ENCODE measurements around the gene GALNT11.
"Not testable (repeated sequence)": the region's sequence is repeated elsewhere in the genome, so short reads cannot be mapped to it uniquely, and the experiment has no call there.

The GALNT11 gene

DNA sequence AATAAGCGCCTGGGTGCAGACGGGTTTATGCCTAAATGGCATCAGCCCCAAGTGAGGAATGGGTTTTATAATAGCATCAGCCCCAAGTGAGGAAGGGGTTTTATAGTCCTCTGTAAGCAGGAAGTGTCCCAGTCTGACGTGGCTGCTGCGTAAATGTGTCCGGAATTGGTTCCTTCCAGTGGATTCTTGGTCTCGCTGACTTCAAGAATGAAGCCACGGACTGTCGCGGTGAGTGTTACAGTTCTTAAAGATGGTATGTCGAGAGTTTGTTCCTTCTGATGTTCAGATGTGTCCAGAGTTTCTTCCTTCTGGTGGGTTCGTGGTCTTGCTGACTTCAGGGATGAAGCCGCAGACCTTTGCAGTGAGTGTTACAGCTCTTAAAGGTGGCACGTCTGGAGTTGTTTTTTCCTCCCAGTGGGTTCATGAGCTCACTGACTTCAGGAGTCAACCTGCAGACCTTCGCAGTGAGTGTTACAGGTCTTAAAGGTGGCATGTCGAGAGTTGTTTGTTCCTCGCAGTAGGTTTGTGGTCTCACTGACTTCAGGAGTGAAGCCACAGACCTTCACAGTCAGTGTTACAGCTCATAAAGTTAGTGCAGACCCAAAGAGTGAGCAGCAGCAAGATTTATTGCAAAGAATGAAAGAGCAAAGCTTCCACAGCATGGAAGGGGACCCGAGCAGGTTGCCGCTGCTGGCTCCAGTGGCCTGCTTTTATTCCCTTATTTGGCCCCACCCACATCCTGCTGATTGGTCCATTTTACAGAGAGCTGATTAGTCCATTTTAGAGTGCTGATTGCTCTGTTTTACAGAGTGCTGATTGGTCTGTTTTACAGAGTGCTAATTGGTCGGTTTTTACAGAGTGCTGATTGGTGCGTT, 2.3 kb downstream of the GALNT11 start:
- DNase-seq (ENCODE audit: low spot score), result not testable (repeated sequence)

DNA sequence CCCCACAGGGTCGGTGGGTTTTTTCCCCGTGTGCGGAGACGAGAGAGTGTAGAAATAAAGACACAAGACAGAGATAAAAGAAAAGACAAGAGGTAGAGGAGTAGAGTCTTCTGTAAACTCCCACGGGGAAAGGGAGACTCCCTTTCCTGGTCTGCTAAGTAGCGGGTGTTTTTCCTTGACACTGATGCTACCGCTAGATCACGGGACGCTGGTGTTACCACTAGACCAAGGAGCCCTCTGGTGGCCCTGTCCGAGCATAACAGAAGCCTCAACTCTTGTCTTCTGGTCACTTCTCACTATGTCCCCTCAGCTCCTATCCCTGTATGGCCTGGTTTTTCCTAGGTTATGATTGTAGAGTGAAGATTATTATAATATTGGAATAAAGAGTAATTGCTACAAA, 4.6 kb downstream of the GALNT11 start:
- peak; percentile 40 for DNase-seq (ENCODE audit: low spot score)

DNA sequence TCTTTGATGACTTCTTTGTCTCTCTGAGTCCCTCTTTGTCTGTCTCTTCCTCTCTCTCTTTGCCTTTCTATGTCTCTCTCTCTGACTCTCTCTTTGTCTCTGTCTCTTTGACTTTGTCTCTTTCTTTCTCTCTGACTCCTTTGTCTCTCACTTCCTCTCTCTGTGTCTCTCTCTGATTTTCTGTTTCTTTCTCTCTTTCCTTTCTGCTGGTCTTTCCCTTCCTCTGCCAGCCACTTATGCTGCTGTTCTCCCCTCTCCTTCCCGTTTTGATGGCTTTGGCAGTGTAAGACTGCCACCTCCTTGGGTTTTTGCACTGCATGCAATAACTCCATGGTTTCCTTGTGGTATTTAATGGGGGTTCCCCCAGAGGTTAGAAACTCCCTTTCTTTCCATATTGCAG, 5.2 kb downstream of the GALNT11 start:
- not testable (repeated sequence) for DNase-seq (ENCODE audit: low spot score)

DNA sequence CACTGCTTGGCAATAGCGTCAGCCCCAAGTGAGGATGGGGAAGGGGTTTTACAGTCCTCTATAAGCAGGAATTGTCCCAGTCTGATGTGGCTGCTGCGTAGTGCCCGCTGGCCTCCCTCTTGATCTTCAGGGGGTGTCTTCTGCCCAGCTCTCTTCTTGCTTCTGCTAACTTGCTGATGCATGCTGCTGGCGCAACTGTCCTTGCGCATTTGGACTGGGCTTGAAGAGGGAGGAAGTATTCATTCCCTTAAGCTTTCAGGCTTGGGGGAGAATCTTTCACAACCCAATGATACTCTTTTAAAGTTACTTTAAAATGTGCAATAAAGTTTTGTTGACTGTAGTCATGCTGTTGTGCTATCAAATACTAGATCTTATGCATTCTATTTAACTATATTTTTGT, 10.3 kb downstream of the GALNT11 start:
- DNase-seq (ENCODE audit: low spot score), result no peak

DNA sequence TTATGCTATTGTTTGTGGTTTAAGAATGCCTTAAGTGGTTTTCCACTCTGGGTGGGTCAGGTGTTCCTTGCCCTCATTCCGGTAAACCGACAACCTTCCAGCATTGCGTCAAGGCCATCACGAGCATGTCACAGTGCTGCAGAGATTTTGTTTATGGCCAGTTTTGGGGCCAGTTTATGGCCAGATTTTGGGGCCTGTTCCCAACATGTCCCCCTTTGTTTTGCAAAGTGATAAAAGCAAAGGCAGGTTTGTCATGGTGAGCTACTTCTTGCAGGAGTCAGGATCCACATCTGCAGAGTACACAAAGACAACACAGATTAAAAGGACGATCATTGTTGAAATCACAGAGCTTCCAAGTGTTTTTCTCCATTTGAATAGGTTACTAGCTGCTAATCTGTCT, 12.9 kb downstream of the GALNT11 start:
- DNase-seq (ENCODE audit: low spot score), result not testable (repeated sequence)

DNA sequence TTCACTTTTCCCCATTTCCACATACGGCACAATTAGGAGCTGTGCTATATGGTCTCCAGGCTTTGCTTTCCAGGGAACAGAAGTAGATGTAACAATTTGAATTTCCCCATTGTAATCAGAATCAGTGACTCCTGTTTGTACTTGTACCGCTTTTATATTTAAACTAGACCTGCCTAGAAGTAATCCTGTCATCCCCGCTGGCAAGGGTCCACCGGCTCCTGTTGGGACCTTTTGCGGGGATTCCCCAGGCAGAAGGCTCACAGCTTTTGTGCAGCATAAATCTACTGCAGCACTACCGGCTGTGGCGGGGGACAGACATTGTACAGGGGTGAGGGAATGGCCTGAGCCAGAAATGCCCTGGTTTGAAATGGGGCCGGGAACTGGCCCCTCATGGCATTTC, 17.6 kb downstream of the GALNT11 start:
- DNase-seq (ENCODE audit: low spot score), result peak; percentile 39

DNA sequence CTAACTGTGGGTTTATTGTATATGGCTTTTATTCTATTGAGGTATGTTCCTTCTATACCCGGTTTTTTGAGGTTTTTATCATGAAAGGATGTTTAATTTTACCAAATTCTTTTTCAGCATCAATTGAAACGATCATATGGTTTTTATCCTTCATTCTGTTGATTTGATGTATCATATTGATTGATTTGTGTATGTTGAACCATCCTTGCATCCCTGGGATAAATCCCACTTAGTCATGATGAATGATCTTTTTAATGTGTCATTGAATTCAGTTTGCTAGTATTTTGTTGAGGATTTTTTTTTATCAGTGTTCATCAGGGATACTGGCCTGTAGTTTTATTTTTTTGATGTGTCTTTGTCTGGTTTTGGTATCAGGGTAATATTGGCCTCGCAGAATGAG, 19.4 kb downstream of the GALNT11 start:
- not testable (repeated sequence) for DNase-seq (ENCODE audit: low spot score)

DNA sequence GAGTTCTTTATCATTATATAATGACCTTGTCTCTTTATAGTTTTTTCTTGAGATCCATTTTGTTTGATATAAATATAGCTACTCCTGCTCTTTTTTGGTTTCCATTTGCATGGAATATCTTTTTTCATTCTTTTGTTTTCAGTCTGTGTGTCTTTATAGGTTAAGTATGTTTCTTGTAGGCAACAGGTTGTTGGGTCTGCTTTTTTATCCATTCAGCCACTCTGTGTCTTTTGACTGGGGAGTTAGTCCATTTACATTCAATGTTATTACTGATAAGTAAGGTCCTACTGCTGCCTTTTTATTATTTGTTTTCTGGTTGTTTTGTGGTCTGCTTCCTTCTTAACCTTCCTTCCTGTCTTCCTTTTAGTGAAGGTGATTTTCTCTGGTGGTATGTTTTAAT, 21.1 kb downstream of the GALNT11 start:
- DNase-seq (ENCODE audit: low spot score), result no peak

DNA sequence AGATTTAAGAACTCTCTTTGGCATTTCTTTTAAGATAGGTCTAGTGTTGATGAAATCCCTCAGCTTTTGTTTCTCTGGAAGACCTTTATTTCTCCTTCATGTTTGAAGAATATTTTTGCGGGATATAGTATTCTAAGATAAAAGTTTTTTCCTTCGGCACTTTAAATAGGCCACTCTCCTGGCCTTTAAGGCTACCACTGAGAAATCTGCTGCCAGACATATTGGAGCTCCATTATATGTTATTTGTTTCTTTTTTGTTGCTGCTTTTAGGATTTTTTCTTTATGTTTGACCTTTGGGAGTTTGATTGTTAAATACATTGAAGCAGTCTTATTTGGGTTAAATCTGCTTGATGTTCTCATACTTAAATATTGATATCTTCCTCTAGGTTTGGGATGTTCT, 22.6 kb downstream of the GALNT11 start:
- DNase-seq (ENCODE audit: low spot score), result no peak

DNA sequence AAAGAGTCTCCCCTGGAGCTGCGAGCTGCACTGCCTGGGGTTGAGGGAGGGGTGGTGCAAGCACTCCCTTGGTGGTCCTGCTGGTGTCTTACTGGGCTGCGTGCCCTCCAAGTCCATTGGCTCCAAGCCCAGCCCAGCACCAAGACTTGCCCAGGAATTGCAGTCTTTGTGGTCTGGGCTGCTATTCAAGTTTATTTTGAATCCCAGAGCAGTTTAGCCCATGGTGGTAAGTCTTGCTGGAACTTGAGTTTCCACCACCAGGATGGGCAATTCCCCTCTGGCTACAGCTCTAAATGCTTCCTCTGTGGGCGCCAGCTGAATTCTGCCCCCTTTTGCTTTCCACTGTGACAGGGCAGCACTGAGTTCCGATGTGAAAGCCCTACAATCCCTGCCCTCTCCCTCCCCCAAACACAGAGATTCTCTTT, 25.1 kb downstream of the GALNT11 start:
- DNase-seq (ENCODE audit: low spot score), result no peak

DNA sequence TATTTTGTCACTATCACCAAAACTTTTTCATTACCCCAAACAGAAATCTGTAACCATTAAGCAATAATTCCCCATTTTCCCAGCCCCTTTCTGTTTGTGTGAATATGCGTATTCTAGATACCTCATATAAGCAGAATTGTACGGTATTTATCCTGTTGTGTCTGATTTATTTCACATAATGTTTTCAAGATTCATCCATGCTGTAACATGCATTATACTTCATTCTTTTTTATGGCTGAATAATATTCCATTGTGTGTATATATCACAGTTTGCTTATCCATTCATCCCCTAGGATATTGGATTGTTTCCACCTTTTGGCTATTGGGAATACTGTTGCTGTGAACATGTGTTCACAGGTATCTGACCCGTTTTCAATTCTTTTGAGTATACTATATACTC, 26.5 kb downstream of the GALNT11 start:
- no peak for DNase-seq (ENCODE audit: low spot score)

DNA sequence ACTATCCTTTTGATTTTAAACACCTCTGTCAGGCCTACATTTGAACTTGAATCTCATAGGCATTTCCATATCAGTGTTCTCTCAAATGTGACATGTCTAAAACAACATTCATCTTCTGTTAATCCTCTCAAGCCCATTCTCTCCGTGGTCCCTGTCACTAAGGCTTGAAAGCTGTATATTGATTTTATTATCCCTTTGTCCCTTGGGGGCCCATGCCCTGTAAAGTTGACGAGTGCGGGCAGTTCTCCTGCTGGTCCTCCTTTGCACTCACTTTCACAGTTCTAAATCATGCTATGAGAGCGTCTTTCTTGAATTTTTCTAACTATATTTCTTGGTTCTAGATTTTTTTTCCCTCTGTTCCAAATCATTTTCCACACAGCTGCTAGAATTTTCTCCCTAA, 27.3 kb downstream of the GALNT11 start:
- no peak for DNase-seq (ENCODE audit: low spot score)

DNA sequence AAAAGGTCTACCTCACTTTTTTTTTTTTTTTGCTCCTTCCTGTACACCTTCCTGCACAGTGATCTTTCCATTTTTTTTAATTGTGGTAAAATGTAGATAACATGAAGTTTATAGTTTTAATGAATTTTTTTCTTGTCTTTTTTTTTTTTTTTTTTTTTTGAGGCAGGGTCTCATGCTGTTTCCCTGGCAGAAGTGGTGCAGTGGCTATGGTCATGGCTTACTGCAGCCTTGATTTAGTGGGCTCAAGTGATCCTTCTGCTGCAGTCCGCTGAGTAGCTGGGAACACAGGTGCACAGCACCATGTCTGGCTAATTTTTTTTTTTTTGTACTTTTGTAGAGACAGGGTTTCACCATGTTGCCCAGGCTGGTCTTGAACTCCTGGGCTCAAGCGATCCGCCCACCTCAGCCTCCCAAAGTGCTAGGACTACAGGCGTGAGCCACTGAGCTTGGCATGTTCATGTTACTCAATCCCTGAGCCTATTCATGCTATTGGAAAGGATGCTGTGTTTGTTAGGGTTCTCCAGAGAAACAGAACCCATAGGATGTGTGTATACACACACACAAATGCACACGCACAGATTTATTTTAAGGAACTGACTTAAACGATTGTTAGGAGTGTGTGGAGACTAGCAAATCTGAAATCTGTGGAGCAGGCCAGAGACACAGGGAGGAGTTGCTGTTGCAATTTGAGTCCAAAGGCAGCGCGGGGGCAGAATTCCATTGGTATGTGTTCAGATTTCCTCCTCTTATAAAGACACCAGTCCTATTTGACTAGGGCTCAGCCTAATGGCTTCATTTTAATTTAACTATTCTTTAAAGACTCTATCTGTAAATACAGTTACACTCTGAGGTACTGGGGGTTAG, 29.1 kb downstream of the GALNT11 start:
- DNase-seq (ENCODE audit: low spot score), result peak; percentile 9

DNA sequence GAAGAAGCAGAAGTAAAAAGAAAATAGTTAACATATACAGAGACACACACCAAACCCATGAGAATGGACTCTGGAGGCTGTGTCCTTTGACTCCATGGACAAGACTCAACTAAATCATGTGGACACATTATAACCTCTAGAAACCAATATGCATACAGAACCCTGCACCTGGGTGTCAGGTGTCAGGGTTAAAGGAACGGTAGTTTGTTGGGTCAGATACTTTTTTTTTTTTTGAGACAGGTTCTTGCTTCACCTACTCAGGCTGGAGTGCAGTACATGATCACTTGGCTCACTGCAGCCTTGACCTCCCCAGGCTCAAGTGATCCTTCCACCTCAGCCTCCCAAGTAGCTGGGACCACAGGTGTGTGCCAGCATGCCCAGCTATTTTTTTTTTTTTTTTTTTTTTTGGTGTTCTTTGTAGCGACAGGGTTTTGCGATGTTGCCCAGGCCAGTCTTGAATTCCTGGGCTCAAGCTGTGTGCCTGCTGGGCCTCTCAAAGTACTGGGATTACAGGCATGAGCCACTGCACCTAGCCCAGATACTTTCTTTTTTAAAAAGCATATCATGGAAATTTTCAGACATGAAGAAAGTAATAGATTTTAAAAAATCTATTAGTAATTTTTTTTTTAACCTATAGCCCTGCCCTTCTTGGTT, 31.3 kb downstream of the GALNT11 start:
- no peak for DNase-seq (ENCODE audit: low spot score)

DNA sequence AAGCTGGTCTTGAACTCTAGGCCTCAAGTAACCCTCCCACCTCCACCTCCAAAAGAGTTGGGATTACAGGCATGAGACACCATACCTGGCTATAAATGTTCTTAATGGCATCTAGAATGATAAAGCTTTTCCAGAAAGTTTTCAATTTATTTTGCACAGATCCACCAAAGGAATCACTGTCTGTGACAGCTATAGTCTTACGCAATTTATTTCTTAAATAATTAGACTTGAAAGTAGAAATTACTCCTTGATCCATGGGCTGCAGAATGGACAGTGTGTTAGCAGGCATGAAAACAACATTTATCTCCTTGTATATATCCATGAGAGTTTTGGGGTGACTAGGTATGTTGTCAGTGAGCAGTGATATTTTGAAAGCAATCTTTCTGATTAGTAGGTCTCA, 33.8 kb downstream of the GALNT11 start:
- DNase-seq (ENCODE audit: low spot score), result no peak

DNA sequence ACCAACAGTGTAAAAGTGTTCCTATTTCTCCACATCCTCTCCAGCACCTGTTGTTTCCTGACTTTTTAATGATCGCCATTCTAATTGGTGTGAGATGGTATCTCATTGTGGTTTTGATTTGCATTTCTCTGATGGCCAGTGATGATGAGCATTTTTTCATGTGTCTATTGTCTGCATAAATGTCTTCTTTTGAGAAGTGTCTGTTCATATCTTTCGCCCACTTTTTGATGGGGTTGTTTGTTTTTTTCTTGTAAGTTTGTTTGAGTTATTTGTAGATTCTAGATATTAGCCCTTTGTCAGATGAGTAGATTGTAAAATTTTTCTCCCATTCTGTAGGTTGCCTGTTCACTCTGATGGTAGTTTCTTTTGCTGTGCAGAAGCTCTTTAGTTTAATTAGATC, 35.6 kb downstream of the GALNT11 start:
- not testable (repeated sequence) for DNase-seq (ENCODE audit: low spot score)

DNA sequence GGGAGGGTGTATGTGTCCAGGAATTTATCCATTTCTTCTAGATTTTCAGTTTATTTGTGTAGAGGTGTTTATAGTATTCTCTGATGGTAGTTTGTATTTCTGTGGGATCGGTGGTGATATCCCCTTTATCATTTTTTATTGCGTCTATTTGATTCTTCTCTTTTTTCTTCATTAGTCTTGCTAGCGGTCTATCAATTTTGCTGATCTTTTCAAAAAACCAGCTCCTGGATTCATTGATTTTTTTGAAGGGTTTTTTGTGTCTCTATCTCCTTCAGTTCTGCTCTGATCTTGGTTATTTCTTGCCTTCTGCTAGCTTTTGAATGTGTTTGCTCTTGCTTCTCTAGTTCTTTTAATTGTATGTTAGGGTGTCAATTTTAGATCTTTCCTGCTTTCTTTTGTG, 37.7 kb downstream of the GALNT11 start:
- DNase-seq (ENCODE audit: low spot score), result not testable (repeated sequence)

DNA sequence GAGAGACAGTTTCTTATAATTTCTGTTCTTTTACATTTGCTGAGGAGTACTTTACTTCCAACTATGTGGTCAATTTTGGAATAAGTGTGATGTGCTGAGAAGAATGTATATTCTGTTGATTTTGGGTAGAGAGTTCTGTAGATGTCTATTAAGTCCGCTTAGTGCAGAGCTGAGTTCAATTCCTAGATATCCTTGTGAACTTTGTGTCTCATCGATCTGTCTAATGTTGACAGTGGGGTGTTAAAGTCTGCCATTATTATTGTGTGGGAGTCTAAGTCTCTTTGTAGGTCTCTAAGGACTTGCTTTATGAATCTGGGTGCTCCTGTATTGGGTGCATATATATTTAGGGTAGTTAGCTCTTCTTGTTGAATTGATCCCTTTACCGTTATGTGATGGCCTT, 38.3 kb downstream of the GALNT11 start:
- DNase-seq (ENCODE audit: low spot score), result not testable (repeated sequence)

DNA sequence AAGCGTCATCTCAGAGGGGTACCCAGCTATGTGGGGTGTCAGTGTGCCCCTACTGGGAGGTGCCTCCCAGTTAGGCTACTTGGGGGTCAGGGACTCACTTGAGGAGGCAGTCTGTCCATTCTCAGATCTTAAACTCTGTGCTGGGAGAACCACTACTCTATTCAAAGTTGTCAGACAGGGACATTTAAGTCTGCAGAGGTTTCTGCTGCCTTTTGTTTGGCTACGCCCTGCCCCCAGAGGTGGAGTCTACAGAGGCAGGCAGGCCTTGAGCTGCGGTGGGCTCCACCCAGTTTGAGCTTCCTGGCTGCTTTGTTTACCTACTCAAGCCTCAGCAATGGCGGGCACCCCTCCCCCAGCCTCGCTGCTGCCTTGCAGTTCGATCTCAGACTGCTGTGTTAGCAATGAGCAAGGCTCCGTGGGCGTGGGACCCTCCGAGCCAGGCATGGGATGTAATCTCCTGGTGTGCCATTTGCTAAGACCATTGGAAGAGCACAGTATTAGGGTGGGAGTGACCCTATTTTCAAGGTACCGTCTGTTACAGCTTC, 40.4 kb downstream of the GALNT11 start:
- not testable (repeated sequence) for DNase-seq (ENCODE audit: low spot score)

DNA sequence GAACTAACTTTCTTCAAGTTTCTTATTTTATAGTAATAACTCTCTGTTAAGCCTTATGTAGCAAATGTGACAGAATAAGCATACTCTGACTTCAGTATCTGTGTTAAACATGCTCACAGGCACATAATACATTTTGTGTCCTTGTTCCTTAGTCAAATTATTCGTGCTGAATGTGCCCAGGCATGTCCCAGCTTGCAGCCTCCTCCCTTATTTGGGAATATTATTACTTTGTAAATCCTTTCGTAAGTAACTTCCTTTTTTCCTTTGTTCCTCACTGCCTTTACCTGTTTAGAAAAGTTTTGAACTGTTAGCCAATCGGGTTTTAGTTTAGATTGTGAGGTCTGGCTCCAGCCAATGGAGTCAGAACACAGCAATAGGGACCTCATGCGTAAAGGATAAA, 46.9 kb downstream of the GALNT11 start:
- no peak for DNase-seq (ENCODE audit: low spot score)

DNA sequence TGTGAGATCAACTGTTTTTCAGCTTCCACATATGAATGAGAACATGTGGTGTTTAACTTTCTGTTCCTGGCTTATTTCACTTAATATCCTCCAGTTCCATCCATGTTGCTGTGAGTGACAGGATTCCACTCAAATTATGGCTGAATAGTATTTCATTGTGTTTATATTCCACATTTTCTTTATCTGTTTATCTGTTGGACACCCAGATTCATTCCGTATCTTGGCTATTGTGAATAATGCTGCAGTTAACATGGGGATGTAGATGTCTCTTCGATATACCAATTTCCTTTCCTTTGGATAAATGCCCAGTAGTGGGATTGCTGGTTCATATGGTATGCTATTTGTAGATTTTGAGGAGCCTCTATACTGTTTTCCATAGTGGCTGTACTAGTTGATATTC, 47.9 kb downstream of the GALNT11 start:
- DNase-seq (ENCODE audit: low spot score), result no peak

DNA sequence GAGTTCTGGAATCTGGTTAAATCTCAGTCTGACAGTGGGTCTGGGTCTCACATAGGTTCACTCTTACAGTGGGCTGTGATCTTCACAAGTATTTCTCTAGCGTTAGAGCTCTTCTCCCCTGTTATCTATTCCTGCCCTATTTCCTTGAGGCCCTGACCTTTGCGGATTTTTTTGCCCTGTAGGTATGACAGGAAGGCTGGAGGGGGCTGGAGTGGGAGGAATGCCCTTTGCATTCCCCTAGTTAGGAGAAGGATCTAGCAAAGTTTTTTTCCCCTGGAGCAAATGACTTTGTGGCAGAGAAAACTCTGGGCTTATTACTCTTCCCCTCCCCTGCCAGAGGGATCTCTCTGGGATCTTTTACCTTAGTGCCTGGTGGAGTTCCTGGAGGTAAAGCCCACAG, 49.2 kb downstream of the GALNT11 start:
- no peak for DNase-seq (ENCODE audit: low spot score)
